HL-60 (cell line): ENCODE measurements around the gene USP48.

ENCODE experiments used
- TF ChIP-seq, protein P1 (sequence below): IDR thresholded peaks from one replicate; pipeline ENCODE4 v1.5.1; 2011; ENCODE audit warnings: low read length, control low read depth, inconsistent platforms; ENCODE audit not compliant: insufficient read depth
- TF ChIP-seq, protein P2 (sequence below): IDR thresholded peaks from 2 replicates; pipeline ENCODE4 v1.6.1; 2012; ENCODE audit warnings: low read depth; ENCODE audit not compliant: insufficient replicate concordance

DNA sequence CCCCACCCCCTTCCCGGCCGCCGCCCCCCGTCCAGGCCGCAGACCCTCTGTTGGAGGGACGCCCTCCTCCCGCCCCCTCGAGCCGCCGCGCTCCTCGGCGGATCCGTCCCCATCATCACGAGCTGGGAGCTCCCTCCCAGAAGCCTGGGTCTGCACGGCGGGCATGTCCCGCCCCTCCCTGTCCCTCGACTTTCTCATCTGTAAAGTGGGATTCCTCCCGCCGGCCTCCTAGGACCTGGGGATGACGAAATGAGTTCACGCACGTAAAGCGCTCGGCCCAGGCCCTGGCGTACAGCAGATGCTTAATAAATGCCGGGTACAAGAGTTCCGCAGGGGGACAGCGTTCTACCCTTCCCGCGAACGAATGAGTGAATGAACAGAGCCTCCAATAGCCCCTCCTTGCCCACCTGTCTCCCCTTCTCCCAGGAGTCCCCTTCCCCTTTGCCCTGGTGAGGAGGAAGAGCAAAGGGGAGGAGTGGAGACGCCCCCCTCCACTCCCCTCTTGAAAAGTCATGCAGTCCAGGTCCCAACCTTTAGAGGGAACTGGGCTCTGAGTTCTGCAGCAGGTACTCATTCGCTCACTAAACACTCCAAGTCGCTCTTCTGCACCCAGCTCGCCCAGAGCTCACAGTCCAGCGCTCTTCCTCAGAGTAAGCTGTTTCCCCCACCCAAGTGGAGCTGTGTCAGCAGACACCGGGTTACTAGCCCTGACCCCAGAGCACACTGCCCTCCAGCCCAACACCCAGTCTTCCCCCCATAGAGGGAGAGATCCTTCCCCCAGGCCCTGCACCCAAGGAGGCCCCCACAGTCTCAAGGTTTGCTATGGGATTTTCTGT, 130.6 kb downstream of the USP48 start:
- TF ChIP-seq, protein P1, sequence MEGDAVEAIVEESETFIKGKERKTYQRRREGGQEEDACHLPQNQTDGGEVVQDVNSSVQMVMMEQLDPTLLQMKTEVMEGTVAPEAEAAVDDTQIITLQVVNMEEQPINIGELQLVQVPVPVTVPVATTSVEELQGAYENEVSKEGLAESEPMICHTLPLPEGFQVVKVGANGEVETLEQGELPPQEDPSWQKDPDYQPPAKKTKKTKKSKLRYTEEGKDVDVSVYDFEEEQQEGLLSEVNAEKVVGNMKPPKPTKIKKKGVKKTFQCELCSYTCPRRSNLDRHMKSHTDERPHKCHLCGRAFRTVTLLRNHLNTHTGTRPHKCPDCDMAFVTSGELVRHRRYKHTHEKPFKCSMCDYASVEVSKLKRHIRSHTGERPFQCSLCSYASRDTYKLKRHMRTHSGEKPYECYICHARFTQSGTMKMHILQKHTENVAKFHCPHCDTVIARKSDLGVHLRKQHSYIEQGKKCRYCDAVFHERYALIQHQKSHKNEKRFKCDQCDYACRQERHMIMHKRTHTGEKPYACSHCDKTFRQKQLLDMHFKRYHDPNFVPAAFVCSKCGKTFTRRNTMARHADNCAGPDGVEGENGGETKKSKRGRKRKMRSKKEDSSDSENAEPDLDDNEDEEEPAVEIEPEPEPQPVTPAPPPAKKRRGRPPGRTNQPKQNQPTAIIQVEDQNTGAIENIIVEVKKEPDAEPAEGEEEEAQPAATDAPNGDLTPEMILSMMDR, result no peak
- TF ChIP-seq, protein P2, sequence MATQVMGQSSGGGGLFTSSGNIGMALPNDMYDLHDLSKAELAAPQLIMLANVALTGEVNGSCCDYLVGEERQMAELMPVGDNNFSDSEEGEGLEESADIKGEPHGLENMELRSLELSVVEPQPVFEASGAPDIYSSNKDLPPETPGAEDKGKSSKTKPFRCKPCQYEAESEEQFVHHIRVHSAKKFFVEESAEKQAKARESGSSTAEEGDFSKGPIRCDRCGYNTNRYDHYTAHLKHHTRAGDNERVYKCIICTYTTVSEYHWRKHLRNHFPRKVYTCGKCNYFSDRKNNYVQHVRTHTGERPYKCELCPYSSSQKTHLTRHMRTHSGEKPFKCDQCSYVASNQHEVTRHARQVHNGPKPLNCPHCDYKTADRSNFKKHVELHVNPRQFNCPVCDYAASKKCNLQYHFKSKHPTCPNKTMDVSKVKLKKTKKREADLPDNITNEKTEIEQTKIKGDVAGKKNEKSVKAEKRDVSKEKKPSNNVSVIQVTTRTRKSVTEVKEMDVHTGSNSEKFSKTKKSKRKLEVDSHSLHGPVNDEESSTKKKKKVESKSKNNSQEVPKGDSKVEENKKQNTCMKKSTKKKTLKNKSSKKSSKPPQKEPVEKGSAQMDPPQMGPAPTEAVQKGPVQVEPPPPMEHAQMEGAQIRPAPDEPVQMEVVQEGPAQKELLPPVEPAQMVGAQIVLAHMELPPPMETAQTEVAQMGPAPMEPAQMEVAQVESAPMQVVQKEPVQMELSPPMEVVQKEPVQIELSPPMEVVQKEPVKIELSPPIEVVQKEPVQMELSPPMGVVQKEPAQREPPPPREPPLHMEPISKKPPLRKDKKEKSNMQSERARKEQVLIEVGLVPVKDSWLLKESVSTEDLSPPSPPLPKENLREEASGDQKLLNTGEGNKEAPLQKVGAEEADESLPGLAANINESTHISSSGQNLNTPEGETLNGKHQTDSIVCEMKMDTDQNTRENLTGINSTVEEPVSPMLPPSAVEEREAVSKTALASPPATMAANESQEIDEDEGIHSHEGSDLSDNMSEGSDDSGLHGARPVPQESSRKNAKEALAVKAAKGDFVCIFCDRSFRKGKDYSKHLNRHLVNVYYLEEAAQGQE, result no peak
